Aorta (tissue), 5 donors: ENCODE data around the gene HLA-DOA. TPM values are rescaled to one million over a fixed set of nuclear protein-coding genes. Genes with fewer than 3 reads are reported as not detected.

Source experiments
- ATAC-seq: fragments of 200-7000 bp; cut with Tn5 transposase; one replicate; pipeline ENCODE4 v1.9.1; 2022; ENCODE audit warnings: moderate library complexity; ENCODE audit not compliant: low FRiP score
- DNase-seq, 2 donors: peaks; one replicate each; pipeline ENCODE4 v3.0.0-alpha.2; 2020
- H3K27ac ChIP-seq, 2 donors: one replicate each; pipeline ENCODE4 v1.5.1; 2013; ENCODE audit warnings: low read length in 2 of 2, mild to moderate bottlenecking in 2 of 2, moderate library complexity in 2 of 2, control low read depth in 1 of 2, inconsistent platforms in 1 of 2, low read depth in 1 of 2
- H3K27me3 ChIP-seq, 2 donors: one replicate each; pipeline ENCODE4 v1.6.1; 2013; ENCODE audit warnings: control low read depth in 1 of 2, low read length in 1 of 2, mild to moderate bottlenecking in 1 of 2, moderate library complexity in 1 of 2; ENCODE audit not compliant: insufficient read depth in 2 of 2, control insufficient read depth in 1 of 2
- H3K36me3 ChIP-seq, 2 donors: one replicate each; pipeline ENCODE4 v1.6.1; 2013; ENCODE audit warnings: control low read depth in 1 of 2, low read length in 1 of 2, mild to moderate bottlenecking in 1 of 2; ENCODE audit not compliant: insufficient read depth in 2 of 2, control insufficient read depth in 1 of 2
- H3K4me1 ChIP-seq, 2 donors: one replicate each; pipeline ENCODE4 v1.6.1; 2013; ENCODE audit warnings: low read length in 2 of 2, control low read depth in 1 of 2, mild to moderate bottlenecking in 1 of 2, moderate library complexity in 1 of 2; ENCODE audit not compliant: insufficient read depth in 2 of 2, control insufficient read depth in 1 of 2
- H3K4me3 ChIP-seq, 2 donors: one replicate each; pipeline ENCODE4 v1.5.1; 2013; ENCODE audit warnings: low read length in 2 of 2, control low read depth in 1 of 2, mild to moderate bottlenecking in 1 of 2
- H3K9me3 ChIP-seq: one replicate; pipeline ENCODE4 v1.6.1; 2013; ENCODE audit warnings: mild to moderate bottlenecking, low read length; ENCODE audit not compliant: control insufficient read depth
- WGBS, 2 donors: extraction: QIAGEN DNeasy Blood & Tissue Kit; methylation state at CpG; one replicate each; pipeline ENCODE4 v1.1.7; 2013; 5-methylcytosine and 5-hydroxymethylcytosine counted together
- intact Hi-C, 2 donors: fragments of 100-400 bp; cut with DNase I; formaldehyde crosslinking; loops; one replicate each; pipeline versions ENCODE4 v1.14.2 to v1.15.0; 2022
- polyA plus RNA-seq, 2 donors: library from polyadenylated mRNA; stranded (reverse); fragments of 200-250 nt; gene quantifications; one replicate each; pipeline ENCODE4 v1.2.3, GENCODE V29; 2013
- total RNA-seq, 2 donors: library from RNA; stranded (reverse); fragmentation: NEBNext Ultra II Directional; extraction: Animal tissue kit (Norgen Biotek cat#: 25700); gene quantifications; one replicate each; pipeline ENCODE4 v1.2.1, GENCODE V29; 2021
- donor health status: healthy with polysubstance abuse.
- donor health status: Bipolar disorder and iron deficiency.
- donor health status: DM: no; HTN: no; CAD: no.
- donor health status: DM: no; HTN: no; CAD: no.
- donor health status: DM: yes; HTN: yes; CAD: no.

The HLA-DOA gene
- total and polyA plus RNA-seq, 4 donors: 0.28 to 16.7 (median 6.6) TPM

DNA sequence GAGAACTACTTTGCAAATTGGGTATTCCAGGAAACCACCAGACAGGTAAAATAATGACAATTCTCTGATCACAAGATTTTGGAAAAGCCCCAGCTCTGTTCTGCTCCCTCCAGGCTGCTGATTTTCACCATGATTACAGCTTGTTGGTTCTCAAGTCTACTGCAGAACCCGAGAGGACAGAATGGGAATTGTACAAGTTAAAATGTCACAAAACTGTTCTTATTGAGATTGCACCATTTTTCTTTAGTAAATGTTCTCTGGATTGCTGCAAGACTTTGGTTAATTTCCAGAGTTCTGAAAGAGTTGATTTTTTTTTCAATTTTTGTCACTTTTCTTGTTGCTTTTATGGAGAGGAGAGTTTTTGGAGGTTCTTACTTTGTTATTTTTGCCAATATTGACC, 27.1 kb upstream of the HLA-DOA start:
- Histone ChIP-seq H3K27me3 (no peaks in the 10 kb centered on the region), H3K36me3 (no peaks in the 10 kb centered on the region), H3K4me3 (no peak overlapping the region), H3K4me1 (no peaks in the 10 kb centered on the region), H3K9me3 (peaks cover 1% of the 10 kb centered on the region), H3K27ac (no peak overlapping the region)
- DNase-seq: no peak
- intact Hi-C loops: no loop called here
- 48 to 61% methylated on average over 1 of the region's 1 CpG for WGBS, 2 donors
- ATAC-seq: no peak

DNA sequence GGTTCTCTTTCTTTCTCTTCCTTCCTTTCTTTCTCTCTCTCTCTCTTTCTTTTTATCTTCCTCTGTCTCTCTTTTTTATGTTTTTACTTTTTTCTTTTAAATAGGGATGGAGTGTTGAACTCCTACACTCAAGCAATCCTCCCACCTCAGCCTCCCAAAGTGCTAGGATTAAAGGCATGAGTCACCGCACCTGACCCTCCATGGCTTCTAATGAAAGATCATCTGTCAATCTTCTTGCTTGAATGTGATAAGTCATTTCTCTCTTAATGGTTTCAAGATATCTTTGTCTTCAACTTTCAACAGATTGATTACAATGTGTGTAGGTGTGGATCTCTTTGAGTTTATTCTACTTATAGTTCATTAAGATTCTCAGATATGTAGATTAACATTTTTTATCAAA, 25.2 kb upstream of the HLA-DOA start:
- H3K4me3 ChIP-seq: no peak overlapping the region
- H3K27ac ChIP-seq: no peak overlapping the region
- no peaks in the 10 kb centered on the region for H3K4me1 ChIP-seq
- intact Hi-C loops: no loop called here
- H3K27me3 ChIP-seq: no peaks in the 10 kb centered on the region
- 92 to 93% methylated on average over 1 of the region's 1 CpG for WGBS, 2 donors
- DNase-seq (no peak), ATAC-seq (no peak)
- H3K9me3 ChIP-seq: peaks cover 1% of the 10 kb centered on the region
- H3K36me3 ChIP-seq: no peaks in the 10 kb centered on the region

DNA sequence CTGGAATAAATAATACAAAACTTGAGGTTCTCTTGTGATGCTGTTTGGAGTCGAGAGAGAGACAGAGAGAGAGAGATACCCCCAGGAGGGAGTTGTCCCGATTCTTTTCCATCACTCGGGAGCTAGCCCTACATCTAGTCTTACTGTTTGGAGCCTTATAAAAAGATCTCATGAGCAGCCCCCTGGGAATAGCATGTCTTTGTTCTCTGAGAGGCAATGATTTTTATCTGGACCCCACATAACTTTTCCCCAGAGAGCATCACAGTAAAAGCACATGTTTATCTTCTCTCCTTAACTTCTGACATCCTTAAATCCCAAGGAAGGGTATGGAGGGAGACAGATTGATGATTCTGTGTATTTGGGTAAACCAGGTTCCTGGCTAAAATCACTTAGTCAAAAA, 20.9 kb upstream of the HLA-DOA start:
- Histone ChIP-seq H3K27me3 (no peaks in the 10 kb centered on the region), H3K9me3 (no peaks in the 10 kb centered on the region), H3K36me3 (no peaks in the 10 kb centered on the region), H3K4me3 (no peak overlapping the region), H3K4me1 (no peaks in the 10 kb centered on the region), H3K27ac (no peak overlapping the region)
- intact Hi-C loops: no loop called here
- DNase-seq: no peak
- no peak for ATAC-seq
- WGBS, 2 donors: 39 to 74% methylated on average over 3 of the region's 3 CpGs

DNA sequence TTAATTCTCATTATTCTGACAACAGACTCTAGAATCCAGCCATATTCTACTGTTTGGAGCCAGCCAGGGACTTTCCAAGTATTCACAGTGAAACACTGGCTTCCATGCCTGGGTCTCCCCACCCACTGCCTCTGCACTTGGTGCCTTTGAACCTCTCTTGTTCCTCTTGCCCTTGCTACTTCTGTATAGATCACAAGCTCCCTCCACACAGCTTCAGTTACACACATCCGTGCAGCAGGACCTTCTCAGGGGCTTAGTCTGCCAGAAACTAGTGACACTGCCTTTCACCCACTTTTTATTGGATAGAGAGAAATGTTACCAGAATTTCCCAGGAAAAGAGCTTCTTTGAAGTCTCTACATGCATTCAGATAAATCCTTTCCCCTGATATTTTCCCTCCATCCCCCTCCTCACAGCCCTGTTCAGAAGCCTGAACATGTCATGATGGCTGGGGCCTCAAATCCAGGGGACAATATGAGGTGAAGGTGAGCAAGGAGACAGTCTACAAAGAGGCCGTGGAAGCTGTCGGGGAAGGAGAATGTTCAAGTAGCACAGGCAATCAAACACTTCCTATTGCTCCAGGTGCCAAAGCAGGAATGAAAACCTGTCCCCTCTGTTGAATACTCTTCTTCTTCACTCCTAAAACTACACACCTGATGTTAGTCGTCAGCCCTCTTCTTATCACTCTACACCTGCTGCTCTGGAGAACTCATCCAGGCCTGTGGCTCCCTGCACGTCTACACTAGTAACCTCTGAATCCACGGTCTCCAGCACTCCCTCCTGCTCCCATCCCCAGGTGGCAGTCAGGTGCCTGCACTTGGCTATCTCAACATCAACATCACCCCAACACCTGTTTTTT, 20.2 kb upstream of the HLA-DOA start:
- intact Hi-C loops: no loop called here
- H3K9me3 ChIP-seq: no peaks in the 10 kb centered on the region
- H3K27me3 ChIP-seq: no peaks in the 10 kb centered on the region
- ATAC-seq (peak; percentile 76), DNase-seq (peak in 1 of 2 donors; percentile 70)
- 57 to 61% methylated on average over 6 of the region's 6 CpGs for WGBS, 2 donors
- H3K36me3 ChIP-seq: no peaks in the 10 kb centered on the region
- H3K4me3 ChIP-seq: no peak overlapping the region
- H3K27ac ChIP-seq: no peak overlapping the region
- H3K4me1 ChIP-seq: no peaks in the 10 kb centered on the region

DNA sequence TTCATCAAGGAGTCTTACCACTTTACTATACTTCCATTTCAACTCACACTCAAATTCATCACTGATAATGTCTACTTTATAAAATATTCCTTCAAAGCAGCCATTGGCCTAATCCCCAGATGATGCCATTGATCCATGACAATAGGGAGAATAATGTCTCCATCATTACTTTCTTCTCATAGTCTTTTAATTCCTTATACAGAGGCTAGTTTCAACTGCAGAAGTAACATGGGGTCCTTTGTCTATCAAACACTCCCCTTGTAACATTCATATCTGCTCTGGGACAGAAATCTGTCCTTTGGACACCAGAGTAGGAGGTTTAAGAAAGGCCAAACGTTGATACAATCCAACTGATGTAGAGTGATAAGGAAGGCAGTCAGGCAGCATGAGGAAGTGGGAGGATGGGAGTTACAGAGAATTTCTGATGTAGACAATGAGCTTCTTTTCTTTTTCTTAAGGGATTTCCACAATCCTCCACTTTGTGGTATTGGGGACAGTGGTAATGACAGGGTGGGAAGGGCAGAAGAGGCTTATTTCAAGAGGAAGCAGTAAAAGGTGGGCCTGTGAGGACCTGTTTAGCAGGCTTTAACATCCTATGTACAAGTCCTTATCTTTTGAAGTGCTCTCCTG, 18.9 kb upstream of the HLA-DOA start:
- DNase-seq (no peak), ATAC-seq (no peak)
- 16 to 27% methylated on average over 1 of the region's 1 CpG for WGBS, 2 donors
- no peaks in the 10 kb centered on the region for H3K4me1 ChIP-seq
- no peak overlapping the region for H3K4me3 ChIP-seq
- no peak overlapping the region for H3K27ac ChIP-seq
- no peaks in the 10 kb centered on the region for H3K9me3 ChIP-seq
- H3K27me3 ChIP-seq: no peaks in the 10 kb centered on the region
- no peaks in the 10 kb centered on the region for H3K36me3 ChIP-seq
- intact Hi-C loops: no loop called here

DNA sequence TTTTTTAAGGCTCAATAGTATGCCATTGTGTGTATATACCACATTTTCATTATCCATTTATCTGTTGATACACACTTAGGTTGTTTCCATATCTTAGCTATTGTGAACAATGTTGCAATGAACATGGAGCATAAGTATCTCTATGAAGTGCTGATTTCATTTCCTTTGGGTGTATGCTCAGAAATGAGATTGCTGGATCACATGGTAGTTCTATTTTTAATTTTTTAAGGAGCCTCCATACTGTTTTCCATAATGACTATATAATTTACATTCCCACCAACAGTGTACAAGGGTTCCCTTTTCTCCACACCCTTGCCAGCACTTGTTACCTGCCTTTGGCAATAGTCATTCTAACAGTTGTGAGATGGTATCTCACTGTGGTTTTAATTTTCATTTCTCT, 15.1 kb upstream of the HLA-DOA start:
- Histone ChIP-seq H3K4me3 (no peak overlapping the region), H3K27me3 (no peaks in the 10 kb centered on the region), H3K27ac (no peak overlapping the region), H3K36me3 (no peaks in the 10 kb centered on the region), H3K4me1 (no peaks in the 10 kb centered on the region), H3K9me3 (no peaks in the 10 kb centered on the region)
- ATAC-seq (no peak), DNase-seq (no peak)
- intact Hi-C loops: no loop called here

DNA sequence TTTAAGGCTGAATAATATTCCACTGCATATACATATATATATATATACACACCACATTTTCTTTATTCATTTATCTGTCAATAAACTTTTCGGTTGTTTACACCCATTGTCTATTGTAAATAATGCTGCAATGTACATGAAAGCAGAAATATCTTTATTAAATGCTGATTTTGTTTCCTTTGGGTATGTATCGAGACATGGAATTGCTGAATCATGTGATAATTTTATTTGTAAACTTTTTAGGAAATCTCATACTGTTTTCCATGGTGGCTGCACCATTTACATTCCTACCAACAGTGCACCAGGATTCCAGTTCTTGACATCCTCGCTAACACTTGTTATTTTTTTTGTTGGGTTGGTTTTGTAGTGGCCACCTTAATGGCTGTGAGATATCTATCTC, 14.1 kb upstream of the HLA-DOA start:
- no peaks in the 10 kb centered on the region for H3K27me3 ChIP-seq
- DNase-seq (no peak), ATAC-seq (no peak)
- H3K4me3 ChIP-seq: no peak overlapping the region
- WGBS, 2 donors: 54 to 60% methylated on average over 3 of the region's 3 CpGs
- H3K4me1 ChIP-seq: no peaks in the 10 kb centered on the region
- H3K36me3 ChIP-seq: no peaks in the 10 kb centered on the region
- no peak overlapping the region for H3K27ac ChIP-seq
- H3K9me3 ChIP-seq: no peaks in the 10 kb centered on the region
- intact Hi-C loops: no loop called here

DNA sequence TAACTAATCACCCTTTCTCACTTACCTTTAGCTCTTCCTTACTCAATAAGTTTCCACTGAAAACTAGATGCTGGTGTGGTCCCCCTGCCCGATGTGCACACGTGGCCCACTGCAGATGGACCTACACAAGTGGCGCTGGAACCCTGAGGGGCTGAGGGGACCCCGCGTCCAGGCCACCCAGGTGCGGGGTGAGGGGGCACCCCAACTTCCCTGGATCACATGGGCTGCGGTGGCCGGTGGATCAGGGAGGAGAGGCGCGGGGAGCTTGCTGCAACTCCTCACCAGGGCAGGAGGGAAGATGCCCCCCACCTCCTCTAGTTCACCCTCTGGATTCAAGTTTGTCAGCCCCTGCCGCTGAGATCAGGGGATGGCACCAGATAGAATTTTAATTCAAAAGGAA, 12.5 kb upstream of the HLA-DOA start:
- Histone ChIP-seq H3K27me3 (no peaks in the 10 kb centered on the region), H3K27ac (no peak overlapping the region), H3K9me3 (no peaks in the 10 kb centered on the region), H3K4me1 (no peaks in the 10 kb centered on the region), H3K36me3 (no peaks in the 10 kb centered on the region), H3K4me3 (no peak overlapping the region)
- intact Hi-C loops: no loop called here
- 88 to 96% methylated on average over 10 to 11 of the region's 11 CpGs for WGBS, 2 donors
- no peak for ATAC-seq
- DNase-seq: no peak

DNA sequence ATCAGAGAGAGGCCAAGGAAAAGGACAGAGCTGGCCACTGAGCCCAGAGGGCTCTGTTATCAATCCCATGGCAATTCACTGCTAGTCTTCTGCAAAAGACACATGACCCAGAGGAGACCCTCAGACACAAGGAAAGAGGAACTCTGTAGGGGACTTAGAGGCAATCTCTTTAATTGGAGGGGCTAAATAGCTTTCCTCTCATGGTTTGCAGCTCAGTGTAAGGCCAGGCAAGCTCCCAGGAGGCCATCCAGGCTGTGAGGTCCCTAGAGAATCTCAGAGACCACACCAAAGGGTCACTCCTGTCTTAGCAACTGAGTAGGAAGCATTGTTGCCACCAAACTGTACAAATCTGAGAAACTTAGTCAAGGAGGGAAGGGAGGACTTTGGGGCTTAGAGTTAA, 10.0 kb upstream of the HLA-DOA start:
- ATAC-seq: no peak
- no peaks in the 10 kb centered on the region for H3K27me3 ChIP-seq
- H3K9me3 ChIP-seq: no peaks in the 10 kb centered on the region
- no peaks in the 10 kb centered on the region for H3K36me3 ChIP-seq
- H3K27ac ChIP-seq: peak overlapping the region in 1 of 2 donors; percentile 38
- no peaks in the 10 kb centered on the region for H3K4me1 ChIP-seq
- intact Hi-C loops: loop anchor here (5.0 to 10.0 kb wide), 3 partner anchors 125 to 228 kb away; no protein-coding TSS in a partner anchor
- H3K4me3 ChIP-seq: no peak overlapping the region
- no peak for DNase-seq
